Stimulated activated CD8-positive, alpha-beta memory T cell treated with anti-CD3 and anti-CD28 coated beads, Interleukin-2, amount 100 ng/mL, for 1 hour (primary cell): ENCODE data around the gene EVA1B.

ENCODE experiments used
- DNase-seq, 2 donors: peaks; one replicate each; pipeline ENCODE4 v3.0.0-alpha.2; 2020; ENCODE audit warnings: low read depth in 2 of 2

Gene EVA1B

GRCh38 chr1:36346741-36347370 lies 23.4 kb upstream of the EVA1B start:
- no peak for DNase-seq

- no peak for DNase-seq
Measured at GRCh38 chr1:36345353-36345752, 21.9 kb upstream of the EVA1B start.

GRCh38 chr1:36344395-36344680 lies 20.9 kb upstream of the EVA1B start:
- no peak for DNase-seq

- no peak for DNase-seq
Measured at GRCh38 chr1:36343651-36344394, 20.4 kb upstream of the EVA1B start.

GRCh38 chr1:36342426-36343185 lies 19.2 kb upstream of the EVA1B start:
- peak in 1 of 2 donors; percentile 35 for DNase-seq

GRCh38 chr1:36341626-36342320 lies 18.3 kb upstream of the EVA1B start:
- DNase-seq, result no peak

GRCh38 chr1:36339615-36340014 lies 16.2 kb upstream of the EVA1B start:
- DNase-seq, result no peak

- DNase-seq, result no peak
Measured at GRCh38 chr1:36339215-36339614, 15.8 kb upstream of the EVA1B start.

- no peak for DNase-seq
Measured at GRCh38 chr1:36337830-36338229, 14.4 kb upstream of the EVA1B start.

- no peak for DNase-seq
Measured at GRCh38 chr1:36330940-36331339, 7.5 kb upstream of the EVA1B start.

GRCh38 chr1:36329817-36330216 lies 6.4 kb upstream of the EVA1B start:
- no peak for DNase-seq

- no peak for DNase-seq
Measured at GRCh38 chr1:36328713-36329112, 5.3 kb upstream of the EVA1B start.

GRCh38 chr1:36328088-36328480 lies 4.6 kb upstream of the EVA1B start:
- DNase-seq, result no peak

GRCh38 chr1:36327421-36328087 lies 4.1 kb upstream of the EVA1B start:
- no peak for DNase-seq

GRCh38 chr1:36326499-36326898 lies 3.1 kb upstream of the EVA1B start:
- no peak for DNase-seq

GRCh38 chr1:36324353-36324703 lies 883 bp upstream of the EVA1B start:
- no peak for DNase-seq

- DNase-seq, result no peak
Measured at GRCh38 chr1:36322786-36323635, 434 bp downstream of the EVA1B start.

- no peak for DNase-seq
Measured at GRCh38 chr1:36322041-36322785, 1.2 kb downstream of the EVA1B start.

GRCh38 chr1:36321119-36321951 lies 2.1 kb downstream of the EVA1B start:
- no peak for DNase-seq

- no peak for DNase-seq
Measured at GRCh38 chr1:36320767-36321118, 2.7 kb downstream of the EVA1B start.
